Raji (cell line): ENCODE measurements around the gene PIP5K1B.

Experiments used
- POLR2A ChIP-seq: IDR thresholded peaks from 2 replicates; pipeline ENCODE4 v1.6.1; 2011; ENCODE audit warnings: low read depth, low read length, control low read depth; ENCODE audit not compliant: insufficient read depth

PIP5K1B gene

DNA sequence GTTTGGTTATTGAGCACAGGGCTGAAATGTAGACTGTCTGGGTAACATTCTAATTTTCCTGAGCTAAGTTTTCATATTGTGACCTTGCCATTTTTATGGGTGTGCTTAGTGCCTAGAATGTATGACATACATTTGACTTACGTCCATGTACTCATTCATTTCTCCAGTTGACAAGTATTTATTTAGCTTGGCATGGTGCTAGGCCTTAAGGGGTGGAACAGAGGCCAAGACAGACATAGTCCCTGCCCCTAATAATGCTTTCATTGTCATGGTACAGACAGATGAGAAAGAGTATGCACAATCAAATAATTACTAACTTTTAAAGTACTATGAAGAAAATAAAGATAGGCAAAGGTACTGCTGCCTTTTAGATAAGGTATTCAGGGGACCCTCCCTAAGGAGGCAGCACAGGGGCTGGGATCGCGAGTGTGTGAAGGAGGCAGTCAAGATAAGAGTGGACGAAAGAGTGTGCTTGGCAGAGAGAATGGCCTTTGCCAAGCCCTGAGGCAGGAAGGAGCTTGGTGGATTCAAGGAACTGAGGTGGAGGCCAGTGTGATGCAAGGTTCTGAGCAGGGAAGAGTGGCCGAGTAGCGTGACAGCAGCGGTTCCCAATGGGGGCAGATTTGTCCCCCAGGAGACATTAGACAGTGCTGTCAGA lies 128.0 kb downstream of the PIP5K1B start:
- no peak for TF ChIP-seq POLR2A

GRCh38 chr9:68834931-68835520 lies 130.0 kb downstream of the PIP5K1B start:
- no peak for TF ChIP-seq POLR2A

DNA sequence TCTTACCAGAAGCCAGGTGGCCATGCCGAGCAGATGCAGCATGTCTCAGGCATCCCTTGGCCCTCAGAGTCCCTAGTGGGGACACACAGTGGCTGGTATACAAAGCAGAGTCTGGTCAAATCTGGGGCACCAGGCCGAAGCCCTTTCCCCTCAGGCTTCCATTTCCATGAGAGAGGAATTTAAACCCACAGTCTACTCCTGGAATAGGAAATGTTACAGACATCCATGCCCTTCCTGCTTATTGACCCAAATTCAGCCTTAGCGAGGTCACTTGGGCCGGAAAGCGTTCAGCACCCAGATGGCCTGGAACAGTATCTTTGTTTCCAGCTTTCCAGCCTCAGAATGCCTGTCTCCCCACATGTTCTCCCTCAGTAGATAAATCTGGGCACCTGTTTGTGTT lies 131.7 kb downstream of the PIP5K1B start:
- no peak for TF ChIP-seq POLR2A

DNA sequence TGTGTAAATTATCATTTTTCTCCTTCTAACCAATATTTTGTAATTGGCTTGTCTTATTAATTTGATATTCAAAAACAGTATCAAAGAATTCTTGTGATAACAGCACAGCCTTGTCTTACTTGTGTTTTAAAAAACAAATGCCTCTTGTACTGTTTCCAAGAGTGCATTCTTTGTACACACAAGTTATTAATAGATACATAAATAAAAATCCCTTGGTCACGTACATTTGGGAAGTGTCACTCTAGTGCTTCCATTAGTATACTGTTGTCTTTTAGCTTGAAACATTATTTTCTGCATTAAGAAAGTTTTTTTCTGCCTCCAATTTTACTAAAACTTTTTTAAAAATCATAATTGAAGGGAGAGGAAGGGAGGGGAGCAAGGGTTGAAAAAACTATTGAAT lies 133.2 kb downstream of the PIP5K1B start:
- no peak for TF ChIP-seq POLR2A

DNA sequence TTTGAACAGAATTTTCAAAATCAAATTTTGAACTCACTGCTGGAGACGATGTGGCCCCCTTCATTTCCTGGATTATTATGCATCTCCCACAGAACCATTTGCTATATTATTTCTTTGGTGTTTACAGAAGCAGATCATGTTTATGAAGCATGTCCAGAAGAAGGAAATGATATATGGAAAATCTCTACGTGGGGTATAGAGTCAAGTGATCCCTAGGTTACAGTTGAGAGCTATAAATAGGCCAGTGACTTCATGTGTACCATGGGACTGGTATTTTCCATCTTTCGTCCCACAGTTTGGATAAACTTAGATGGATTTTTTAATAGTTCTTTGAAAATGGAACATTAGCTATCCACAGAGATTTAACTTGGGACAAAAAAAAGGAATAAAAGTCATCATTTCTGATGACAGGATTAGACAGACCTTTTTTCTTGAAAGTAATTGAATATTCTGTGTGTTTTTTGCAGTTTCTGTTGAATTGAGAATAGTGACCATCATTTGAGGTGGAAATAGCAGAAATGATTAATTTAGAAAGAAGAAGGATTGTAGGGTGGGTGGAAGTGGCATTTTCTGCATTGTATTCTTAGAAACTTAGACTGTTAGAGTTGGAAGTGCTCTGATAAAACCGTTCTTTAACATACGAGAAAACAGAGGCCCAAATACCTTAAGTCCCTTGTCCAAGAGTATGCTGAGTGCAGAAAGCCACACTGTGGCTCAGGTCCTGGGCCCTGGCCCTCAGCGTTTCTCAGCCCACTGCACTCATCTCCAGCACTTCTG lies 136.4 kb downstream of the PIP5K1B start:
- TF ChIP-seq POLR2A: no peak

DNA sequence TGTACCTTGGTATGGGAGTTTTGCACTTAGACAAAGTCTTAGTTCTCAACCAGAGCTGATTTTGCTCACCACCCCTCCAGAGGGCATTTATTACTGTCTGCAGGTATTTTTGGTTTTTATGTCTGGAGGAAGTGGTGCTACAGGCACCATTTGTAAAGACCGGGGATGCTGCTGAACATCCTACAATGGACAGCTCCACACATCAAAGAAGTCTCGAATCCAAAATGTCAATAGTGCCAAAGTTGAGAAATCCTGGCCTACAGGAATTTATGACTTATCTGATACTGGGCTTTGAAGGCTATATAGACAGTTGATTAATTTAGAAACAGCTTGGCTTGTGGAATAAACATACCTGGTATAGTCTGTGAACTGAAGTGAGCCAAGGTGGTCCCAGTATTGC lies 137.5 kb downstream of the PIP5K1B start:
- no peak for TF ChIP-seq POLR2A

- TF ChIP-seq POLR2A: no peak
These were observed 138.2 kb downstream of the PIP5K1B start for GRCh38 chr9:68843239-68843638.

- no peak for TF ChIP-seq POLR2A
These were observed 139.1 kb downstream of the PIP5K1B start for GRCh38 chr9:68844157-68844556.

DNA sequence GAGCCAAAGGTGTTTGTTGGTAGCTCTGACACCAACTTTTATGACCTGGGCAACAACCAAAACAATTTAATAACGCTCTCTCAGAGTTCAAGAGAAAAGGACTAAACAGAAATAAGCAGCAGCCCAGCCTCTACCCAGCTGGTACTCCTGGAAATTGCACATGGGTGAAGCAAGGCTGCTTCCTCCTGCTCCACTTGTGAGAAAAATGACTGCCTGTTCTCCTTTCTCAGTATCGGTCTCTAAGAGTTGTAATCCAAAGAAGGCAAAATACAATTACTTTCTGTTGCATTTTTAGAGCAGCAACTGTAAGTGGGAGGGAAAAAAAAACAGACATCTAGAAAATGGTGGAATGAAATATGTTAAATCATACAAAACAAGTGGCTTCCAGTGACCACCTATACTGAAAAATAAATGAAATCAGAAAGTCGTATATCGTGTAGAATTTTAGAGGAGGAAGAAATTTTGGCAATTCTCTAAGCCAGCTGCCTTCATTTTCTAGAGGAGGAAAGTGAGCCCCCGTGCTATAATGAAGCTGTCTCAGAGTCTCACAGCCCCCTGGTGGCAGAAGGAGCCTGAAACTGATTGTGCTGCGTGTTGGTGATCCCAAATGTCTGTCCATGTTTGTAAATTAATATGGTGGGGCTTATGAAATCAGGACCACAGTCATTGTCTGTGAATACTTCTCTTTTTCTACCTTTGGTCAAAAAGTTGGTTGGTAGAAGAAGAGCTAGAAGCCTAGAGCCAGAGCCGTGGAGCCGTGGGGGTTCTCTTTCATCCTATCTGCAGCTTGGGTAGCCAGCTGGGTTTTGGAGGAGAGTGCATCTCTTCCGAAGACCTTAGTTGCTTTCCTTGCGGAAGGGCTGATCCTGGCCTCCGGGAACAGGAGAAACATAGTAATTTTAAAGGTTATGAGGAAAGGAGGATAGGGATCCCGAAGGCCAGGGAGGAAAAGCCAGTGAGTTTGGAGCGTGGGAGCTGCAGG lies 139.9 kb downstream of the PIP5K1B start:
- TF ChIP-seq POLR2A: no peak

GRCh38 chr9:68847765-68848164 lies 142.7 kb downstream of the PIP5K1B start:
- no peak for TF ChIP-seq POLR2A

DNA sequence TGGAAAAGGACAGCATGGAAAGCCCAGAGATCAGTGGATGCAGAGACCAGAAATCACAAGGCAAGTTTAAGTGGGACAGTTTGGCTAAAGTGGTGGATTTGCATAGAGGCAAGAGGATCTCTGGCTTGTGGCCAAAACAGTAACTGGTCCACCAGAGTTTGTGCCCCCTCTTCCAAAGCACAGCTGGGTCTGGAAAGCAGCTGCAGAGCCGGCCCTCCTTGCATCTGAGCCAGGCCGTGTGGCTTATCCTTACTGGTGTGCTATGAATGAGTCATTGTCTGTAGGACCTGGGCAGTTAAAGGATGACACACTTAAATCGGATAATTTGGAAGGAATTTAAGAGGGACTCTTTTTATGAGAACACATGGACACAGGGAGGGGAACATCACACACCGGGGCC lies 146.6 kb downstream of the PIP5K1B start:
- no peak for TF ChIP-seq POLR2A

DNA sequence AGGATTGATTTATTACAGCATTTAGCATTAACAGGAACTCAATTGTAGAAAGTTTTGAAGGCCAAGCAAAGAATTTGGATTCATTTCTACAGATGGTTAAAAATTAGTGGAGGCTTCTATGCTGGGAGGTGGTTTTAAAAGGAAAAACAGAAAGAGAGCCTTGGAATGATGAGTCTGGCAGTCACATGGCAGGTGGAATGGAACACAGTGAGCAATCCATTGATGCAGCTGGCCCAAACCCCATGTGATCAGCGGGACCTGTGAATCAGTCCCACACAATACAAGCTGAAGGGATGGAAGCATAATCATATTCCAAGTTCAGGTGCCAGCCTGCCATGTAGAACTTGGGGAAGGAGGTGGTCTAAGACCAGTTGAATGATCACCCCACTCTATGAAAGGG lies 147.9 kb downstream of the PIP5K1B start:
- no peak for TF ChIP-seq POLR2A

DNA sequence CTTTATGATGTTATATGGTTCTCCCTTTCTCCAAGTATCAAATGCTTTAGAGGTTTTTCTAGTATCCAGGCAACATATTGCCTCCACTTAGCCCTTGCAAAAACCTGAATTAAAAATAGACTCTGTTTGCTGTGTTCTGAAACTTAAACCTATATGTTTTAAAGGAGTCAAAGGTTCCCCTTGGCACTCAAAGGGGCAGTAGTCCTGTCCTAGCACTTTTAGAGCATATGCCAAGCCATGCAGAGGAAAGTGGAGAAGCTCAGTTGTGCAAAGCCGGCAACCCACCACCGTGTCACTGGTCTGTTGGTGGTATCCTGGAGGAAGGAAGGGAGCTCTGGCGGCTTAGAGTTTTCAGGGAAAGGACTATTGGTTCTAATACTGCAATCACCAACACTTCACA lies 154.3 kb downstream of the PIP5K1B start:
- TF ChIP-seq POLR2A: no peak

- no peak for TF ChIP-seq POLR2A
These were observed 155.4 kb downstream of the PIP5K1B start for GRCh38 chr9:68860419-68860818.

DNA sequence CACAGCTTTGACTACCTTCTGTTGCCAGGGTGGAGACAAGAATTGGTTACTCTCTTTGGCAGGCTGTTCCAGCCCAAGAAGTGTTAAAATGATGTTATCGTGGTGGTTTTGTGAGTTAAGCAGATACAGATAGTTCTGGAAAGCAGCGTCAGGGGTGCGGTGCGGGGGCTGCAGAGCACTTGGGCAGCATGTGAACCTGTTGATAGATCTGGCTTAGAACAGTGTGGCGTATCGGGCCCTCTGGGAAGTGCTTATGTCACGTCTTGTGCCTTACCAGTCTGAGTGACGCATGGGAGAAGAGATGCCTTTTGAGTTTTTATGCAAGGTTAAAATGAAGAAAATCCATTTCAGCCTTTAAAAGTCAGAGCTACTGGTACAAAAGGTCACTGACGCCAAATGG lies 156.4 kb downstream of the PIP5K1B start:
- TF ChIP-seq POLR2A: no peak
